Erythroblast (primary cell): Measurements from ENCODE around the gene CLSTN2.

Source experiments
- GATA1 ChIP-seq: IDR thresholded peaks from 2 replicates; pipeline ENCODE4 v1.6.1; 2011; ENCODE audit warnings: low read depth, mild to moderate bottlenecking, control low read depth, low read length, moderate library complexity
- POLR2A ChIP-seq: IDR thresholded peaks from 2 replicates; pipeline ENCODE4 v1.6.1; 2011; ENCODE audit warnings: mild to moderate bottlenecking, low read length

DNA sequence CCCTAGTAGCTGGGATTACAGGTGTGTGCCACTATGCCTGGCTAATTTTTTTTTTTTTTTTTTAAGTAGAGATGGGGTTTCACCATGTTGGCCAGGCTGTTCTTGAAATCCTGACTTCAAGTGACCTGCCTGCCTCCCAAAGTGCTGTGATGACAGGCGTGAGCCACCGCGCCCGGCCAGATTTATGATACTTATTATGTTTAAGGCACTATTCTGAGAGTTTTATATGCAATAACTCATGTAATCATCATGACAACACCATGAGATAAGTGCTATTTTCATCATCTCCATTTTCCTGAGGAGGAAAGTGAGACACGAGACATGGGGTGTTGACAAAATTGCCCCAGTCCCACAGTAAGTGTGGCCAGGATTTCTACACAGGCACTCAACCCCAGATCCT, 376.4 kb downstream of the CLSTN2 start:
- TF ChIP-seq POLR2A: no peak
- no peak for TF ChIP-seq GATA1
